Vagina (tissue), 2 donors: Measurements from ENCODE around the gene DDX23. TPM values are rescaled to one million over a fixed set of nuclear protein-coding genes. Genes with fewer than 3 reads are reported as not detected.

ENCODE experiments used
- DNase-seq, 2 donors: peaks; one replicate each; pipeline ENCODE4 v3.0.0-alpha.2; 2017; ENCODE audit errors: extremely low spot score in 2 of 2
- H3K27ac ChIP-seq: fragments of 200-600 bp; sonication (generic); one replicate; pipeline ENCODE4 v1.5.1; 2019
- H3K27me3 ChIP-seq: fragments of 200-600 bp; sonication (generic); one replicate; pipeline ENCODE4 v1.5.1; 2019
- H3K36me3 ChIP-seq, 2 donors: fragments of 200-600 bp; sonication (generic); one replicate each; pipeline ENCODE4 v1.5.1; 2017 to 2019
- H3K4me1 ChIP-seq: fragments of 200-600 bp; sonication (generic); one replicate; pipeline ENCODE4 v1.5.1; 2019
- H3K4me3 ChIP-seq, 2 donors: fragments of 200-600 bp; sonication (generic); 1 replicate in 1 of 2; 2 replicates in 1 of 2; pipeline ENCODE4 v1.5.1; 2016 to 2019
- H3K9me3 ChIP-seq: fragments of 200-600 bp; sonication (generic); one replicate; pipeline ENCODE4 v1.5.1; 2019
- POLR2A ChIP-seq, 2 donors: fragments of 450-650 bp; IDR thresholded peaks; one replicate each; pipeline ENCODE4 v1.6.1; 2017; ENCODE audit warnings: antibody characterized with exemption in 2 of 2, mild to moderate bottlenecking in 2 of 2, moderate library complexity in 2 of 2
- POLR2AphosphoS5 ChIP-seq, 2 donors: sonication (generic); formaldehyde crosslinking; IDR thresholded peaks; one replicate each; pipeline ENCODE4 v1.9.0; 2017; ENCODE audit warnings: antibody characterized with exemption in 2 of 2, mild to moderate bottlenecking in 2 of 2, low read depth in 1 of 2; ENCODE audit not compliant: insufficient read depth in 1 of 2
- intact Hi-C: fragments of 100-400 bp; cut with DNase I; formaldehyde crosslinking; loops from one replicate; pipeline ENCODE4 v1.15.1; 2023
- total RNA-seq: library from RNA; depleted of rRNA; stranded (reverse); fragments of >200 nt; gene quantifications from one replicate; pipeline ENCODE4 v1.2.3, GENCODE V29; 2016
- TF ChIP-seq, protein P1 (sequence below), 3 experiments: fragments of 450-650 bp in 2 of 3; fragments of 200-600 bp in 1 of 3; sonication (generic) in 1 of 3; IDR thresholded peaks; one replicate each; pipeline ENCODE4 v1.5.1; 2017 to 2019; ENCODE audit warnings: antibody characterized with exemption in 3 of 3, mild to moderate bottlenecking in 2 of 3, moderate library complexity in 2 of 3

Gene DDX23
- total RNA-seq, 1 donor from 2014 or later = 57.9 TPM

DNA sequence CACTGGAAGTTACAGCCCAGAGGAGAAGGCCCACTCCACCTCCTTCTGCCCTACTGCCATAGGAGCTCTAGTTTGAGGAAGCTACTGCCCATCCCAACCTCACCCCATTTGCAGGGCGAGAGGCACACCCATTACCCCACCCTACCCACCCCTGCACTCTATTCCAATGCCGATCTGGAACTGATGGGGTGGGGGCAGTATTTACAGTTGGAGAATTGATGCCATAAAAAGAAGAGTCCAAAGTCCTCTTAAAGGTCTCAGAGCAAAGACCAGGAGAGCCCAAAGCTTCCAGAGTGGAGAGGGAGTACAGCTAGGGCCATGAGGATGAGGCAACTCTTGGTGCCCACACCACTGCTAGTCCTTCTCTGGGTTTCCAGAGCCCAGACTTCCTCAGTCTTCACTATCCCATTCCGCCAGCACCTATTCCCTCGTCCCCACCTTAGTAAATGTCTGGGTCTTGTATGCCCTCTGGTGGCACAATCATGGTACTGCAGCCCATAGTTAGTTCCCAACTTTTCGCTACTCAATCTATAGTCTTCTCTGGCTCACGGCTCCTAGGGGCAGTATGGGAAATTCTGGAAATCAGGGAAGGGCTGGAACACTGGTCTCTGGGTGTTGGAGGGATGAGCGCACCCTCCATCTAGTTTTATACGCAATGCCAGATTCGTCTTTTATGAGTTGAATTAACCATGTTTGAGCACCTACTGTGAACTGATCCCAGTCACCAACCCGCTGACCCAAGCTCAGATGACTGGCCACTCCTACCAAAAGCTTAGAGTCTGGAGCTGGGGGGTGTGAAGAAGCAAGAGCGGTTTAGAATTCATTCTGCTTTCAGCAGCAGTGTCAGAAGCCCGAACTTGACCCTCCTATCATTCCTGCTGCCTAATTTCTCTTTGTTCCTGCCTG lies 56.2 kb downstream of the DDX23 start:
- Histone ChIP-seq H3K27me3 (no peaks in the 10 kb centered on the region), H3K4me3 (no peak overlapping the region), H3K9me3 (no peaks in the 10 kb centered on the region), H3K36me3 (no peaks in the 10 kb centered on the region), H3K4me1 (peaks cover 15% of the 10 kb centered on the region), H3K27ac (no peak overlapping the region)
- intact Hi-C loops = loop anchor here (2.0 kb wide), 1 partner anchor 43 kb away; no protein-coding TSS in a partner anchor
- peak in 1 of 2 donors; percentile 90 for DNase-seq
- TF ChIP-seq, protein P1, sequence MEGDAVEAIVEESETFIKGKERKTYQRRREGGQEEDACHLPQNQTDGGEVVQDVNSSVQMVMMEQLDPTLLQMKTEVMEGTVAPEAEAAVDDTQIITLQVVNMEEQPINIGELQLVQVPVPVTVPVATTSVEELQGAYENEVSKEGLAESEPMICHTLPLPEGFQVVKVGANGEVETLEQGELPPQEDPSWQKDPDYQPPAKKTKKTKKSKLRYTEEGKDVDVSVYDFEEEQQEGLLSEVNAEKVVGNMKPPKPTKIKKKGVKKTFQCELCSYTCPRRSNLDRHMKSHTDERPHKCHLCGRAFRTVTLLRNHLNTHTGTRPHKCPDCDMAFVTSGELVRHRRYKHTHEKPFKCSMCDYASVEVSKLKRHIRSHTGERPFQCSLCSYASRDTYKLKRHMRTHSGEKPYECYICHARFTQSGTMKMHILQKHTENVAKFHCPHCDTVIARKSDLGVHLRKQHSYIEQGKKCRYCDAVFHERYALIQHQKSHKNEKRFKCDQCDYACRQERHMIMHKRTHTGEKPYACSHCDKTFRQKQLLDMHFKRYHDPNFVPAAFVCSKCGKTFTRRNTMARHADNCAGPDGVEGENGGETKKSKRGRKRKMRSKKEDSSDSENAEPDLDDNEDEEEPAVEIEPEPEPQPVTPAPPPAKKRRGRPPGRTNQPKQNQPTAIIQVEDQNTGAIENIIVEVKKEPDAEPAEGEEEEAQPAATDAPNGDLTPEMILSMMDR (IDR thresholded peaks at IDR 0.05) = peak; percentile 97 to 99 (median 97)
- no peak for TF ChIP-seq POLR2A (IDR thresholded peaks at IDR 0.05)
- TF ChIP-seq POLR2AphosphoS5 (IDR thresholded peaks at IDR 0.05; ENCODE audit: insufficient read depth in 1 of 2, low read depth in 1 of 2) = peak in 1 of 2 donors; percentile 24

DNA sequence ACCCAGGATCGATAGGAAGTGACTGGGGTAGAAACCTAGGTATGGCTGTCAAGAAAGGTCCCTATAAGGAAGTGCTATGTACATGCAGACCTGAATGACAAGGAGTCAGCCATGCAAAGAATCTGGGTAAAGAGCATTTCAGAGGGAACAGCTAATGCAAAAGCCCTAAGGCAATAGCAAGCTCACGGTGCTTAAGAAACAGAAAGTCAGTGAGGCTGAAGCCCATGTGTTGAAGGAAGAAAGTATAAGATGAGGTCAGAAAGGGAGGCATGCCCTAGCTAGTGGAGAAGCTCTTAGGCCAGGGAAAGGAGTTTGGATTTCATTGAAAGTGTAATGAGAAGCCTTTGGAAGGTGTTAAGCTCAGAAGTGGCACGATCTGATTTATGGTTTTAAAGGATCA lies 57.1 kb downstream of the DDX23 start:
- Histone ChIP-seq H3K27ac (no peak overlapping the region), H3K4me1 (peaks cover 18% of the 10 kb centered on the region), H3K36me3 (no peaks in the 10 kb centered on the region), H3K9me3 (no peaks in the 10 kb centered on the region), H3K4me3 (no peak overlapping the region), H3K27me3 (no peaks in the 10 kb centered on the region)
- DNase-seq = no peak
- TF ChIP-seq, protein P1 (IDR thresholded peaks at IDR 0.05) = no peak
- no peak for TF ChIP-seq POLR2AphosphoS5 (IDR thresholded peaks at IDR 0.05; ENCODE audit: insufficient read depth in 1 of 2, low read depth in 1 of 2)
- intact Hi-C loops = no loop called here

GRCh38 chr12:48793696-48794095 lies 58.3 kb downstream of the DDX23 start:
- Histone ChIP-seq H3K27ac (no peak overlapping the region), H3K4me3 (no peak overlapping the region), H3K36me3 (no peaks in the 10 kb centered on the region), H3K9me3 (no peaks in the 10 kb centered on the region), H3K27me3 (no peaks in the 10 kb centered on the region), H3K4me1 (peaks cover 26% of the 10 kb centered on the region)
- intact Hi-C loops = no loop called here
- DNase-seq = no peak
- TF ChIP-seq POLR2A (IDR thresholded peaks at IDR 0.05) (no peak), POLR2AphosphoS5 (IDR thresholded peaks at IDR 0.05; ENCODE audit: insufficient read depth in 1 of 2, low read depth in 1 of 2) (no peak)
- TF ChIP-seq, protein P1 (IDR thresholded peaks at IDR 0.05) = no peak

DNA sequence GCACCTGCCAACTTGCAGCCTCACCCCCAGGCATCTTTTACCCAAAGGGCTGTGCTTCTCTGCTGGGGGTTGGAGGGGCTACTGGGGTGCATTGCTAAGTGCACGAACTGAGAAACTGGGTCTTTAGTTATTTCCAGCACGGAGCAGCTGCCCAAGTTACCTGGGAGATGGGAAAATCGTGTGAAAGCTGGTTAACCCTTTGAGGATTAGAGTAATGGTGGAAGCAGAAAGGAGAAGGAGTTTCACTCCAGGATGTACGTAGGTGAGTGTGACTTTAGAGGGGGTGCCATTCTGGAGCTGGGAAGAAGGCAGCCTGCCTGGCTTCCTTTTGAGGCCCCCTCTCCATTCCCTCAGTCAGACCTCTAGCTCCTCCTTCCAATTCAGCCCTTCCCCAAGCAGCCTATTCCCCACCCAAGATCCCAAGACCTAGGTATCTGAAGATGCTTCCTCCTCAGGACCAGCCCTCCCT lies 62.1 kb downstream of the DDX23 start:
- Histone ChIP-seq H3K27me3 (no peaks in the 10 kb centered on the region), H3K4me1 (peaks cover 46% of the 10 kb centered on the region), H3K36me3 (no peaks in the 10 kb centered on the region), H3K9me3 (no peaks in the 10 kb centered on the region), H3K27ac (peak overlapping the region; percentile 94), H3K4me3 (peak overlapping the region; percentile 81 to 97)
- no peak for TF ChIP-seq POLR2A (IDR thresholded peaks at IDR 0.05)
- TF ChIP-seq, protein P1 (IDR thresholded peaks at IDR 0.05) = no peak
- no peak for TF ChIP-seq POLR2AphosphoS5 (IDR thresholded peaks at IDR 0.05; ENCODE audit: insufficient read depth in 1 of 2, low read depth in 1 of 2)
- intact Hi-C loops = no loop called here
- DNase-seq = peak in 1 of 2 donors; percentile 80
